Measurements from ENCODE around the gene MYO1E. TPM values are rescaled to one million over a fixed set of nuclear protein-coding genes. Genes with fewer than 3 reads are reported as not detected.

The MYO1E gene
- total RNA-seq, 6 experiments from 2014 or later, result 45.2 to 139 (median 68.9) TPM

- Histone ChIP-seq H3K36me3 (no peaks in the 10 kb centered on the region), H3K27ac (no peak overlapping the region), H3K4me3 (no peak overlapping the region), H3K9me3 (peaks cover 0 to 4% (median 0%) of the 10 kb centered on the region in 4 donors), H3K4me1 (no peaks in the 10 kb centered on the region), H3K27me3 (no peaks in the 10 kb centered on the region)
- ATAC-seq (no peak), DNase-seq (no peak)
- 94% methylated on average over 2 of the region's 2 CpGs for WGBS (ENCODE audit: insufficient coverage, low coverage, low lambda C conversion rate, missing lambda C conversion rate)
- TF ChIP-seq CTCF (IDR thresholded peaks at IDR 0.05) (no peak), POLR2A (IDR thresholded peaks at IDR 0.05) (no peak)
- intact Hi-C loops (cut with DNase I), result no loop called here
Observed at GRCh38 chr15:59124261-59124660, 248.4 kb downstream of the MYO1E start.

DNA sequence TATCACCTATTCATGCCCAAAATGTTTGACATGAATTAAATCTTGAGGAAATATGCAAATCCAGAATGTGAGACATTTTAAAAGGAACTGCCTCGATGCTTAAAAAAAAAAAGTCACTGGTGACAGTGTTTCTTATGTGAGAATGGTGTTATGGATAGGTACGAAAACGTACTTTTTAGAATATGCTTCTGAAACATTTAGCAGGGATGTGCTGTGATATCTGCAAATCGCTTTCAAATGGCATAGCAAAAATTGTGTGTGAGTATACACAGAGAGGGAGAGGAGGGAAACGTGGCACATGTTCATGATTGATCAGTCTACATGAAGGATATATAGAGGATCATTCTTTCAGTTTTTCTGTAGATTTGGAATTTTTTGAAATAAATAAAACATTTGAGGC, 251.7 kb downstream of the MYO1E start:
- intact Hi-C loops (cut with DNase I), result no loop called here
- Histone ChIP-seq H3K27me3 (no peaks in the 10 kb centered on the region), H3K27ac (no peak overlapping the region), H3K9me3 (no peaks in the 10 kb centered on the region), H3K36me3 (no peaks in the 10 kb centered on the region), H3K4me3 (no peak overlapping the region), H3K4me1 (no peaks in the 10 kb centered on the region)
- WGBS (ENCODE audit: insufficient coverage, low coverage, low lambda C conversion rate, missing lambda C conversion rate), result 95% methylated on average over 5 of the region's 5 CpGs
- no peak for TF ChIP-seq POLR2A (IDR thresholded peaks at IDR 0.05)
- TF ChIP-seq CTCF (IDR thresholded peaks at IDR 0.05), result no peak
- ATAC-seq, result no peak
- DNase-seq, result no peak

DNA sequence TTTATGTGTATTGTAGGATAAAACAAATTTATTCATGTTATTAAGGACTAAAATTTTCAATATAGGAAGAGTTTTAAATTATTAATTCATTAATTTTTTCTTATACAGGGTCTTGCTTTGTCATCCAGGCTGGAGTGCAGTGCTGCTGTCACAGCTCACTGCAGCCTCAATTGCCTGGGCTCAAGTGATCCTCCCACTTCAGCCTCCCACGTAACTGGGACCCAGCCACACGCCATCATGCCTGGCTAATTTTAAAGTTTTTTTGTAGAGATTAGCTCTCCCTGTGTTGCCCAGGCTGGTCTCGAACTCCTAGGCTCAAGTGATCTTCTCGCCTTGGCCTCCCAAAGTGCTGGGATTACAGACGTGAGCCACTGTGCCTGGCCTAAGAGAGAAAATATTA, 253.0 kb downstream of the MYO1E start:
- H3K36me3 ChIP-seq, result no peaks in the 10 kb centered on the region
- no peaks in the 10 kb centered on the region for H3K4me1 ChIP-seq
- no peak for ATAC-seq
- H3K9me3 ChIP-seq, result no peaks in the 10 kb centered on the region
- no peaks in the 10 kb centered on the region for H3K27me3 ChIP-seq
- H3K27ac ChIP-seq, result no peak overlapping the region
- intact Hi-C loops (cut with DNase I), result no loop called here
- WGBS (ENCODE audit: insufficient coverage, low coverage, low lambda C conversion rate, missing lambda C conversion rate), result 87% methylated on average over 5 of the region's 5 CpGs
- H3K4me3 ChIP-seq, result no peak overlapping the region
- DNase-seq, result no peak
- TF ChIP-seq CTCF (IDR thresholded peaks at IDR 0.05) (no peak), POLR2A (IDR thresholded peaks at IDR 0.05) (no peak)

DNA sequence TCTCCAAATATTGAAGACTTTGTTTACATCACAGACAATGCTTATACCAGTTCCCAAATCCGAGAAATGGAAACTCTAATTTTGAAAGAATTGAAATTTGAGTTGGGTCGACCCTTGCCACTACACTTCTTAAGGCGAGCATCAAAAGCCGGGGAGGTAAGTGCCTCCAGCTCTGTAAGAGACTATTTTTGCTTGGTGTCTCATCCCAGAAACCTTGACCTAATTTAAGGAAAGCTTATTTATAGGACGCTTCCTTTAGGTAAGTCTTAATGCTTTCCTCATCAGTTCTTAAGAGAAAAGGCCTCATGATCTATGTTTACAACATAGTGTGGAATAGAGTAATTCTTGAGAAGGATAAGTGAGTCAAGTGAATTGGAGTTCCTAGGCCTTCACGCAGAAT, 255.9 kb downstream of the MYO1E start:
- Histone ChIP-seq H3K36me3 (no peaks in the 10 kb centered on the region), H3K4me3 (no peak overlapping the region), H3K4me1 (no peaks in the 10 kb centered on the region), H3K27me3 (no peaks in the 10 kb centered on the region), H3K9me3 (no peaks in the 10 kb centered on the region), H3K27ac (no peak overlapping the region)
- no peak for TF ChIP-seq POLR2A (IDR thresholded peaks at IDR 0.05)
- no peak for TF ChIP-seq CTCF (IDR thresholded peaks at IDR 0.05)
- DNase-seq (no peak), ATAC-seq (no peak)
- 97% methylated on average over 6 of the region's 6 CpGs for WGBS (ENCODE audit: insufficient coverage, low coverage, low lambda C conversion rate, missing lambda C conversion rate)
- intact Hi-C loops (cut with DNase I), result no loop called here

DNA sequence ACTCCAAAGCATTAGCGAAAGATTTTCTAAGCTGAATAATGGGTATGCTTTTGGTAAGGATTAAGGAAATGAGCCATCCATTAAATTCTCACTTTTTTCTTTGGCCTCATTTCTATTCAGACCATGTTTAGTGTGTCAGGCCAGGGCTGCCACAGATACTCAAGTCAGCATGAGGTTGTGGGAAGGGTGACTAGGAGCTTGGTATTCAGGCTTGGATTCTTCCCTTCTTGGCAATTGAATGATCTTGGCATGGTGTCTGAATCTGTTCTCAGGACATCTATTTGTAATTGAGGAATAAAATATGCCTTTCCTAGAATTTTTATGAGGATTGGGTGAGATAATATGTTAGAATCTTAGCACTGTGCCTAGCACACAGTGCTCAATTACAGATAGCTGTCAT, 256.5 kb downstream of the MYO1E start:
- no peak for TF ChIP-seq CTCF (IDR thresholded peaks at IDR 0.05)
- TF ChIP-seq POLR2A (IDR thresholded peaks at IDR 0.05), result no peak
- Histone ChIP-seq H3K27me3 (no peaks in the 10 kb centered on the region), H3K36me3 (no peaks in the 10 kb centered on the region), H3K9me3 (no peaks in the 10 kb centered on the region), H3K4me1 (no peaks in the 10 kb centered on the region), H3K4me3 (no peak overlapping the region), H3K27ac (no peak overlapping the region)
- DNase-seq (no peak), ATAC-seq (no peak)
- intact Hi-C loops (cut with DNase I), result no loop called here
- WGBS (ENCODE audit: insufficient coverage, low coverage, low lambda C conversion rate, missing lambda C conversion rate), result 100% methylated on average over 1 of the region's 1 CpG
